ENCODE measurements around the gene GPR12.

GPR12 gene, protein sequence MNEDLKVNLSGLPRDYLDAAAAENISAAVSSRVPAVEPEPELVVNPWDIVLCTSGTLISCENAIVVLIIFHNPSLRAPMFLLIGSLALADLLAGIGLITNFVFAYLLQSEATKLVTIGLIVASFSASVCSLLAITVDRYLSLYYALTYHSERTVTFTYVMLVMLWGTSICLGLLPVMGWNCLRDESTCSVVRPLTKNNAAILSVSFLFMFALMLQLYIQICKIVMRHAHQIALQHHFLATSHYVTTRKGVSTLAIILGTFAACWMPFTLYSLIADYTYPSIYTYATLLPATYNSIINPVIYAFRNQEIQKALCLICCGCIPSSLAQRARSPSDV

DNA sequence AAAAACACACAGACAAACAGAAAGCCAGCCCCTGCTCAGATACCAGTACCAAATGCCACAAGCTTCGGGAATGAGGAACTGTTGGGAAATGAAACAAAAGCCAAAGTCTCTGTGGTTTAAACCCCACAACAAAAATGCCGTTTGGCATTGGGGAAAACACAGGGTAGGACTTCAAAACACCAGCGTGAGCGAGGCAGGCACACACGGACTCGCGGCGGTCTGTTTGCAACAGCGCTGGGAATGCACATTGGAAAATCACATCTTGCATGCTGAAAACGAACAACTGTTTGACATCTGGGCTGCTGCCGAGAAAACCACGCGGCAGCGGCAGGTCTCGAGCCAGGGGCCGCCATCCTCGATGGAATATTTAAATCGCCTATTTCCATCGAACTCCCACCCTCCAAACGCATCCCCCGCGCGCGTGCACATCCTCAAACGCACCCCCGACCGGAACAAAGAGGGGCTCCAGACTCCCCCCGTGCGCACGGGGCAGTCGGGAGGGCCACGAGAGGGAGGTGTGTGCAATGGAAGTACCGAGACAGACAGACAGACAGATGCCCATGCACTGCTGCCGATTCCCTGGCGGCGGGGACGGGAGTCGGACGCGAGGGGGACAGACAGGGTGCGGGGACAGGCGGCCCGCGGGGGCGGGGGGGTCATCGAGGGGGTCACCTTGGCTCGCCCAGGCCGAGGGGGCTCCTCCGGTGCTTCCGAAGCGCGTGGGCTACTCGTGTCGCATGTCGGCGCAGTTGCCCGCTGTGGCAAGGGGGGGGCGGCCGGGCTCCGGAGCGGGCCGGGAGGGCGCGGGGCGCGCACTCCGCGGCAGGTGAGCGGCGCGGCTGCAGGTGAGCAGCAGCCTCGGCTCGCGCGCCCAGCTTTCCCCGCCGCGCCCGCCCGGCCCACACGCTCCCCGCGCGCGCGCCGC lies at the start of gene GPR12:
GPR12 (minus strand) TSS at position 880 of the 925 bp plus-strand sequence. CDS start 959 bp downstream, outside the sequence.
- peak; percentile 19 to 37 for DNase-seq

DNA sequence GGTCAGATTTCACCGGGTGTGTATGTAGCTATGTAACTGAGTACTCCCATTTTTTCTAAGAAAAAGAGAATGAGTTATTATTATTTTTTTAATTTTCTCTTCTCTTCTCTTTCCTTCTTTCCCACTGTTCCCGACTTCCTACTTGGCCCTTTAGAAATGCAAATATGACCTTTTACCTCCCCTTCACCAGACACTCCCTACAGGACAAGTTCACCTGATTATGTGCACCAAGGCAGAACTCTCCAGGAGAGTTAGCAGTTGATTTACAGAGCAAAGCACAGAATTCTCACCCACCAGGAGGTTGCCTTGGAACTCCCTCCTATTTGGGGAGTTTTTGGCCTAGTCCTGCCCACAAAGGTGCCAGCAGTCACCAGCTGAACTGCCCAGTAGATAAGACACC lies 49.5 kb upstream of the GPR12 start:
- no peak for DNase-seq

GRCh38 chr13:26806891-26807290 lies 46.3 kb upstream of the GPR12 start:
- no peak for DNase-seq

DNA sequence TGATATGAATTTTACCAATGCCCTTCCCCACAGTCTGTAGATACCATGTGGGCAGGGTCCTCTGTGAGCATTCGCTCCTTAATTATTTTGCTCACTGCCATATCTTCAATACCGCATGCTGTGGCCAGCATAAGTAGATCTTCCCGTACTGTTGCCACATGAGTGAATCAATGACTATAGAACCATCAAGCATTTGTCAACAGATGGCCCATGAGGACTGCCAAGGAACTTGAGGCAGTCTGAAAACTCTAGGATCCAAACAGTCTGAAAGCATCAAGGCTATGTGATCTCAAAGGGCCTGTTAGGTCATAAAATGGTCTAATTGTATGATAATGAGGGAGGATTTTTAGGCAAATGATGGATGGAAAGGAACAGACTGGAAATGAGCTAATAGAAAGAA lies 27.4 kb upstream of the GPR12 start:
- DNase-seq: peak; percentile 19 to 83

DNA sequence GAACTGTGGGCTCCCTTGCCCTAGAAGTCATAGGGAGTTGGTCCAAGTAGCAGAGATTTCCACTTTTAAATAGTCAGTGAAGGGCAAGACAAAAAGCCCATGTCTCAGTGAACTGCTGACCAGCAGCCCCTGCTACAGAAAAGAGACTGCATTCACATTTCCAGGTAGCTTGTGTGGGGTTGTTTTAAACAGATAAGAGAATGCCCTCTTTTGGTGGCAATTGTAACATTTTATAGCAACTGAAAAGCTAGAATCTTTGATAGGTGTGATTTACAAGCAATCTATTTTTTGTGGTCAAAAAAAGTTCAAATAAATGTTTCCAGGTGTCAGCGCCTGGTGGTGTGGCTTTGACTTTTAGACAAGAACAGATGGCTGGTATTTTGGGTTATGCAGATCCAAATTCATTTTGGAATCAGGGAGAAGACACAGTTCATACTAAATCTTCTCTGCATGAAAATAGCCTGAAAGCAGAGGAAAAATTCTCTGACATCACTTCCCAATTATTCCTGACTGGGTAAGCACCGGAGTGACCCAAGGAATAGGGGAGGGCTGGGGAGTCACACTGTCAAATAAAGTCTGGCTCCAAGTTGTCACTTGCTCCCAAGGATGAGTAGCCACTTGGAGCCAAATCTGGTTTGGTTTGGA lies 26.2 kb upstream of the GPR12 start:
- DNase-seq: no peak

DNA sequence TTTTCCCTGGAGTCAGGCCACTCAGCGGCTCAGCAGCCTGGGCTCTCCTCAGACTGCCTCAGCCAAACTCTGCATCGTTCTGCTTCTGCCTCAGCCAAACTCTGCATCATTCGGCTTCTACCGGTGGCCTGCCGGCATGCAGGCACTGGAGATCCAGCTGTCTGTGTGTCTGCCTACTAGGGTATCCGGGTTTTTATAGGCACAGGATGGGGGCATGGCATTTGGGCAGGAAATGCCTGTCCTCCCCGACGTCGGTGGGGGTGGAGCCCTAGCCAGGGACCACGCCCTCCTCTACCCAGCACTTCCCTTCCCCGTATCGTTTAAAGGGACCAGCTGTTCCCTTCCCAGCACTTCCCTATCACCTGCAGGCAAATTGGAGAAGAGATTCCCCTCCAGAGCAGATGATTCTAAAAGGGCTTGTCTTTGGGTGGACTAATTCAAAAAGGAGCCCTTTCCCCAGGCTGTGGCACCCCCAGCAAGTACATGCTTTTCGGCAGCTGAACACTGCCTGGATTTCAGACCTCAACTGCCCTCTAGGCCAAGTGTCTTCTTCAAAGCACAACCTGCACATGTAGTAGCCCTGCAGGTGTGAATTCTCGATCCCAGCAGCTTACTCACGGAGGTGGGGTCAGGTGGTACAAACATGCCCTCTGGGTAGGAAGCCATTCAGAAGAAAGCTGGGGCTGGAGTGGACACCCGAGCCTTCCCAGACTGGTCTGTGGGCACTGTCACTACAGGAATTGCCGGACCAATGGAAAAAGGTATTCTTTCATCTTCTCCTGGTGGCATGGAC lies 25.4 kb upstream of the GPR12 start:
- DNase-seq: peak in 1 of 2 experiments; percentile 52

DNA sequence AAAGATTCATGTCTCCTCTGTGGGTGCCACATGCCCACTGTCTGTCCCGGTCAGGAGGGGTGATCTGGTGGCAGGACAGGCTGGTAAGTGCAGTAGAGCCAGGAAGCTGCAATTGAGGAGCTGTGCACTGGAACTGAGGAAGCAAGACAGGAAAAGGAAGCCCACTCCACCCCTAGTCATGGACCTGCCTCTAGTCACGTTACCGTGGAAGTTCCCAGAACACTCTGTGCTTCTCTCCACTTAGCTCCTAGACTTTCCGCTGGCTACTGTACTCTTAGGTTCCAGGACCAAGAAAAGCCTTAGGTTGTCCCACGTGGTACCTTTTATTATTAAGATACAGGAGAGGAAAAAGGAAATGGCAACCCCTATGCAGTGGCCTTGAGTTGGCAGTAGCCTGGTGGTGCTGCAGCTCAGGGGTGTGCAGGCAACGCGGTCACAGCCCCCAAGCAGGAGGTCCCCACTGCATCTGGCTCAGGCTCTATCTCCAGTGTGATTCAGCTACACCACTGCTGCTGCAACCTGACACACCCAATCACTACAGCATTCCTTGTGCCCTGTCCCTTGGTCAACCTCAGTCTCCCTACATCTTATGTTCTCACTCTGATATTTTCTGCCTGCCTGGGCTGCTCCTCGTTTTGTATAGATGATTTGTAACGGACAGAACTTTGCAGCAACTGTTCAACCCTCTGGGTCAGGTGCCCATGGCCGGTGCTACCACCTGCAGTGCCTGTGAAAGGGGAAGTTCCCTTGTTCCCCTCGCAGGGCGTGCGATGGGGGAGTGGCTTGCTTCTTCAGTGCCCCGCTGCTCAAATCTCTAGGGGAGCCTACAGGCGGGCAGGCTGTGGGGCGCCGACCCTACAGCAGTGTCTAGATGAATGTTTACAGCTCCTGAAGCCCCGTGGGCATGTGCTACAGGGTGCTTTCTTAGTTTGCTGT lies 24.4 kb upstream of the GPR12 start:
- DNase-seq: no peak

GRCh38 chr13:26780411-26780810 lies 19.8 kb upstream of the GPR12 start:
- no peak for DNase-seq

GRCh38 chr13:26779321-26779720 lies 18.7 kb upstream of the GPR12 start:
- no peak for DNase-seq

- DNase-seq: no peak
These were observed 11.9 kb upstream of the GPR12 start for GRCh38 chr13:26772531-26772930.

DNA sequence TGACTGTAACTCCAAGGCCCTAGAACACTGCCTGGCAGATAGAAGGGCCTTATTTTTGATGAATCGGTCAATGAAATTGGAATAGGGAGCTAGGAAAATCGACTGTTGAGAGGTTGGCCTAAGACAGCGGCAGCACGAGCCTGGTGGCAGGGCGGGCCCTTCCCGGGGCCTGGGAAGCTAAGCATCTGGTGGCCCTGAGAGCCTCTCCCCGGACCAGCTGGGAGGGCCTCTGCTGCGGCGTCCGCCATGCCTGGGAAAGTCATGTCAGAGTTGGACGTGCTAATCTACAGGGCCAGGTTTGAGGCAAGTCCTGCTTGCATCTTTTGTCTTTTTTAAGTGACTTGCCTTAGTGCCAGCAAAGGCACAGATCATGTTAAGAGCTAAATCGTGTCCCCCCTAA lies 11.2 kb upstream of the GPR12 start:
- DNase-seq: peak; percentile 16 to 72

GRCh38 chr13:26762745-26763345 lies 2.3 kb upstream of the GPR12 start:
- DNase-seq: no peak

DNA sequence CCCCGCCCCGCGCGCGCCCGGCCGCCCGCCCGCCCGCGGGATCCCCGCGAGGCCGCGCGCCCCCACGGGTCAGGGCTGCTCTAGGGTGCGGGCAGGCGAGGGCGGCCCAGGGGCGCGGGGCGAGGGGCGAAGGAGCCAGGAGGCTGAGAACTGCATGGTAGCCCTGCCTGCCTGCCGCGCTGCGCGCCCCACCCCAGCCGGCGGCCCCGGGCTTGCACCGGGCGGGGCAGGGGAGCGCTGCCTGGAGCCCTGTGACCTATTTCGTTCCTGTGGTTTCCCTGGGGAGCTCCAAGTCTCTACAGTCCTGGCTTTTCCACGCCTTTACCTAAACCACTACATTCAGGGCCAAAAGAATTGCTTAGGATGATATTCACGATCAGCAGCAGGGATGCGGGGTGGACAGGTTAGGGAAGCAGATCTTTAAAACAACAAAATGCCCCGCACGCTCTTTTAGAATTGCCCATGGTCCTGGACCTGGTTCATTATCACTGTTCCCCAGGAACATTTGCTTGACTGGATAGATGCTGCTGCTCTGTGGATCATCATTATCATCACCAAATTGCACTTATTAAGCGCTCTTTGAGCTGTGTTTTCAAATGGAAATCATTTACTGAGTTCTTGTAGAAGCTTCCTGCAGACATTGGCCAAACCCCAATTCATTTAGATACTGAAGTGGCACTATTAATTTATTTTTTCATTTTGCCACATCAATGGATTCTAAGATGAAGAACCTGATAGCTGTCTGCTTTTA lies 421 bp upstream of the GPR12 start:
- DNase-seq: no peak

DNA sequence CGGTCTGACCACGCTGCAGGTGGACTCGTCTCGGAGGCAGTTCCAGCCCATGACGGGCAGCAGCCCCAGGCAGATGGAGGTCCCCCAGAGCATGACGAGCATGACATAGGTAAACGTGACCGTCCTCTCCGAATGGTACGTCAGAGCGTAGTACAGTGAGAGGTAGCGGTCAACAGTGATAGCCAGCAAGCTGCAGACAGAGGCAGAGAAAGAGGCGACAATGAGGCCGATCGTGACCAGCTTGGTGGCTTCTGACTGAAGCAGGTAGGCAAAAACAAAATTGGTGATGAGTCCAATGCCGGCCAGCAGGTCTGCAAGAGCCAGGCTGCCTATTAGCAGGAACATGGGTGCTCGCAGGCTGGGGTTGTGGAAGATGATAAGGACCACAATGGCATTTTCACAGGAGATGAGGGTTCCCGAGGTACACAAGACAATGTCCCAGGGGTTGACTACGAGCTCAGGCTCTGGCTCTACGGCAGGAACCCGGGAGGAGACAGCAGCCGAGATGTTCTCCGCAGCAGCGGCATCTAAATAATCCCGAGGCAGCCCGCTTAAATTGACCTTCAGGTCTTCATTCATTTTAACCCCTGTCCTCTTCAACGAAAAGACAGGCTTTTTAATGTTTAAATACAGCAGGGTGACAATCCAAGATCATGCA lies 1.2 kb downstream of the GPR12 start:
- DNase-seq: no peak

DNA sequence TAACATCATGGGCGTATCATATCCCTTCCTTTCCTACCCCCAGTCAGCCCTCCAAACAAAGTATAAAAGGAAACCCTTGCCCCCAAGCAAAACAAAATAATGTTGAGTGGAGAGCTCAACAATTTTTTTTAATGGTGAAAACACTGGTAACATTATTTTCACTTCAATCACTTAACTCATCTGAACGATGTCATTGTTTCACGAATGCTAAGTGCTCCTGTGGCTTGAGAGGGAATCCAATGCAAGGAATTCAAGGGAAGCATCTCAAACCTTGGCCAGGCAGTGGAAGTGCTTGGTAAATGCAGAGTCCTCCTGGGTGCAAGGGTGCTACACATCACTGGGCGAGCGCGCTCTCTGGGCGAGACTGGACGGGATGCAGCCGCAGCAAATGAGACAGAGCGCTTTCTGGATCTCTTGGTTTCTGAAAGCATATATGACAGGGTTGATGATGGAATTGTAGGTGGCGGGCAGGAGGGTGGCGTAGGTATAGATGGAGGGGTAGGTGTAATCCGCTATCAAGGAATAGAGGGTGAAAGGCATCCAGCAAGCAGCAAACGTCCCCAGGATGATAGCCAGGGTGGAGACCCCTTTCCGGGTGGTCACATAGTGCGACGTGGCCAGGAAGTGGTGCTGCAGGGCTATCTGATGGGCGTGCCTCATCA lies 2.0 kb downstream of the GPR12 start:
- no peak for DNase-seq

GRCh38 chr13:26756961-26757360 lies 3.6 kb downstream of the GPR12 start:
- DNase-seq: no peak

DNA sequence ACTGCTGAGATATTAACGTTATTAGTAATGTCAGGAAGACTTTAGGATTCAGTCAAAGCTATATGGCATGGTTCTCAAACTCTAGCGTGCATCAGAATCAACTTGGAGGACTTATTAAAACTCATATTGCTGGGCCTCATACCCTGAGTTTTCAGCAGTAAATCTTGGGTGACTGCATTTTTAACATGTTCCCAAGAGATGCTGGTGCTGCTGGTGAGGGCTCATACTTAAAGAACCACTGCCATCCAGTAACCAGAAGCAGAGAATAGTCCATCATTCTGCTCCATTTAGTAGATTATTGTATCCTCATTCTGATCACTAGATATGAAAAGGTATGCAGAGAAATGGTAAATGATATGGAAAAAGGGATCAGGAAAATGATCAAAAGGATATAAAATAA lies 7.9 kb downstream of the GPR12 start:
- no peak for DNase-seq

GRCh38 chr13:26749905-26750304 lies 10.7 kb downstream of the GPR12 start:
- DNase-seq: no peak

GRCh38 chr13:26749285-26749684 lies 11.3 kb downstream of the GPR12 start:
- DNase-seq: no peak

All from NCI-H524 (cell line).